Activated CD8-positive, alpha-beta T cell treated with anti-CD3 and anti-CD28 coated beads for 36 hours (primary cell): ENCODE measurements around the gene MYO10. TPM values are rescaled to one million over a fixed set of nuclear protein-coding genes. Genes with fewer than 3 reads are reported as not detected.
"Not testable (repeated sequence)": the region's sequence is repeated elsewhere in the genome, so short reads cannot be mapped to it uniquely, and the experiment has no call there.

Experiments
- ATAC-seq: fragments of 200-7000 bp; cut with Tn5 transposase; one replicate; pipeline ENCODE4 v1.10.0; 2021; ENCODE audit warnings: mild to moderate bottlenecking, moderate library complexity
- CTCF ChIA-PET: fragments of 350-600 bp; sonication (Branson Sonifier 250); formaldehyde crosslinking; loops from one replicate; lab custom pipeline; 2021; ENCODE audit warnings: antibody characterized with exemption; lab: Charles Lee
- POLR2A ChIA-PET: fragments of 350-600 bp; sonication (Branson Sonifier 250); formaldehyde crosslinking; loops from one replicate; lab custom pipeline; 2021; ENCODE audit warnings: antibody characterized with exemption; lab: Charles Lee
- DNase-seq: peaks from one replicate; pipeline ENCODE4 v3.0.0-alpha.2; 2020
- H3K27ac Mint-ChIP-seq: one replicate; pipeline ENCODE4 v1.8.0; 2021; ENCODE audit warnings: mild to moderate bottlenecking, mixed read lengths
- H3K27me3 Mint-ChIP-seq: one replicate; pipeline ENCODE4 v1.8.0; 2021; ENCODE audit warnings: mixed read lengths
- H3K36me3 Mint-ChIP-seq: one replicate; pipeline ENCODE4 v1.8.0; 2021; ENCODE audit warnings: low read depth, mixed read lengths
- H3K4me1 Mint-ChIP-seq: one replicate; pipeline ENCODE4 v1.8.0; 2021; ENCODE audit warnings: low read depth, mixed read lengths
- H3K4me3 Mint-ChIP-seq: one replicate; pipeline ENCODE4 v1.8.0; 2021; ENCODE audit warnings: mild to moderate bottlenecking, moderate library complexity, mixed read lengths
- H3K9me3 Mint-ChIP-seq: one replicate; pipeline ENCODE4 v1.8.0; 2021; ENCODE audit warnings: mixed read lengths
- CTCF ChIP-seq: fragments of 200-600 bp; IDR thresholded peaks from one replicate; pipeline ENCODE4 v1.8.0; 2022; ENCODE audit warnings: antibody characterized with exemption, mild to moderate bottlenecking
- intact Hi-C: fragments of 100-400 bp; cut with micrococcal nuclease; formaldehyde crosslinking; loops from one replicate; pipeline ENCODE4 v1.10.0; 2022
- total RNA-seq, 2 experiments: library from RNA; stranded (reverse); gene quantifications; one replicate each; pipeline ENCODE4 v1.2.3, GENCODE V29; 2021

Gene MYO10
- under 1 TPM in 1 of 2 experiments, not detected in 1; 0.09 TPM for total RNA-seq

DNA sequence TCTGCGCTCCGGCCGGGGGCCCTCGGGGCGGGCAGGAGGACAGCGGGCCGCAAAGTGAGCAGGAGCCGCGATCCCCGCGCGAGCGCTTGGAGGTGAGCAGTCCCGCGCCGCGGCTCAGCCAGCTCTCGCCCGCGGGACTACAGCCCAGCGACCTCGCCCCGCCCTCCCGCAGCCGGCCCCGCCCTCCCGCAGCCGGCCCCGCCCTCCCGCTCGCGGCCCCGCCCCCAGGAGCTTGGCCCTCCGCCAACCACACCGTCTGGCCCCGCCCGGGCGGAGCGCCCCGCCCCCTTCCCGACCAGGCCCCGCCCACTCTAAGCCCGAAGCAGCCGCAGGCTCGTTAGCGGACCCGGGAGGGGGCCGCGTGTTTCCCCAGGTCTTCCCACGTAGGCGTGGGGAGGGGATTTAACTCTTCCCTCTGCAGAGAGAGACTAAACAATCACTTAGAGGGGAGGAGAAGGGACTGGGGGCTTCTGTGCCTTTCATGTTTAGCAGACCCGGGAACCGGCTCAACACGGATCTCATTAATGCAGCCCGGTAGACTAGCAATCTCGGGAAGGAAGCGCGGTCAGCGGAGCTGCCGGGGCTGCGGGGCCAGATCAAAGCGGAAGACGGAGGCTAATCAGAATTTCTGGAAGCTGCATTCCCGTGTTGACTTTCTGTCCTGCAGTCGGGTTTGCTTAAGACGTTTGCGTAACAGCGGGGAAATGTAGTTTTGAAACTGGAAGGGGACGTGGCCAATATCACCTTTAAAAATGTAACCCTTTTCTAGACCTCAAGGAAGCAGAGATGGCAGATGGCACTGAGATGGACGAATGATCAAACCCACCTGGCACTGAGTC lies at the start of gene MYO10:
Gene MYO10, minus strand, starts transcription at position 139 of the 839 bp plus-strand sequence. CDS start 480 bp downstream, outside the sequence.
- peak; percentile 52 for DNase-seq
- H3K4me1 Mint-ChIP-seq, result peaks cover 13% of the 10 kb centered on the region
- intact Hi-C loops, result loop anchor here (10.0 kb wide), 1 partner anchor 142 kb away; no protein-coding TSS in a partner anchor
- H3K4me3 Mint-ChIP-seq, result peak within 1 kb of the TSS; percentile 68
- no peaks in the 10 kb centered on the region for H3K9me3 Mint-ChIP-seq
- no peak for TF ChIP-seq CTCF
- ChIA-PET POLR2A (no interaction called here), CTCF (no interaction called here)
- H3K36me3 Mint-ChIP-seq, result no peaks in the 10 kb centered on the region
- peaks cover 61% of the 10 kb centered on the region for H3K27me3 Mint-ChIP-seq
- H3K27ac Mint-ChIP-seq, result no peak within 1 kb of the TSS
- ATAC-seq, result peak; percentile 85

GRCh38 chr5:16985304-16985703 lies 49.2 kb upstream of the MYO10 start:
- intact Hi-C loops, H3K27ac Mint-ChIP-seq: not testable (repeated sequence)

DNA sequence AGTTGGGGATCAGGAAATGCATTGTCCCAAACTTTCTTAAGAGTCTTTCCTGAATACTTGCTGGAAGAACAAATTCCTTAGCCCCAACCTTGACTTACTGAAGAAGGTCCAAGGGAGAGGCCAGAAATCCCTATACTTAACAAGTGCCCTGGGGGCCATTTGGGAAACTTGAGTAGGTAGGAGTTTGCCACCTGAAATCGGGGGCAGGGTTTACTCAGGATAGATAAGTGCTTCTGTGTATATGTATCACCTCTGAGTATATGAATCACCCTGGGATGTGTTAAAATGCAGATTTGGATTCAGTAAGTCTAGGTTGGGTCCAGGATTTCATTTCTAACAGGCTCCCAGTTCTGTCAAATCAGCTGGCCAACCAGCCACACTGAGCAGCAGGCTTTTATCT lies 47.9 kb upstream of the MYO10 start:
- Mint-ChIP-seq H3K4me3 (no peak overlapping the region), H3K27me3 (peaks cover 2% of the 10 kb centered on the region), H3K27ac (no peak overlapping the region), H3K9me3 (no peaks in the 10 kb centered on the region), H3K36me3 (no peaks in the 10 kb centered on the region), H3K4me1 (no peaks in the 10 kb centered on the region)
- ATAC-seq (no peak), DNase-seq (no peak)
- ChIA-PET CTCF (no interaction called here), POLR2A (no interaction called here)
- TF ChIP-seq CTCF, result no peak
- intact Hi-C loops, result no loop called here

More at GRCh38 chr5:16985304-16985703, 49.2 kb upstream of the MYO10 start:
- DNase-seq, H3K36me3 Mint-ChIP-seq, CTCF ChIA-PET, ATAC-seq, H3K9me3 Mint-ChIP-seq, H3K4me3 Mint-ChIP-seq, H3K4me1 Mint-ChIP-seq, POLR2A ChIA-PET, H3K27me3 Mint-ChIP-seq: not testable (repeated sequence)

DNA sequence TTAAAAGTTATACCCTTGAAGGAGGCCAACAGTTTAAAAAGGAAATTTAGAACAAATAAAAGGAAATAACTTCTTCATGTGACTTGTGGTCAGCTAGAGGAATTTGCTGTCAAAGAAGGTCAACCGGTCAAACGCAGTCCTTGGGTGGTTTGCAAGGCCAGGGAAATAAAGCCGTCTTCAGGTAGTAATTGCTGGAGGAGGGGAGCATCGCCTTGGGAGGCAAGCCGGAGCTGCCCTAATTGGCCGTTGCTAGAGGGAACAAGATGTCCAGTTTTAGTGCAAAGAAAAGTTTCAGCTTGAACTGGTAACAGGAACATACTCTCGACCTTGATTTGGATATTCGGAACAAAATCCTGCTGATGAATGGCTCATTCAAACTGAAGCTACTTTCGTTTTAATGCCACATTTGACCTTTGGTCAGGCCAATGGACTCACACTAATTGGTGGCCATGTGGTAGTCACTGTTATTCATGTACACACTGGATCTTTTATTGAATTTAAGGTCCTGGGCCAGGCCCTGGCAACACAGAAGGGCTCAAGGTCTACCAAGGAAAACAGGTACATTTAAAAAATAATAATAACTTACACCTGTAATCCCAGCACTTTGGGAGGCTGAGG lies 47.0 kb upstream of the MYO10 start:
- Mint-ChIP-seq H3K27me3 (peaks cover 2% of the 10 kb centered on the region), H3K4me3 (no peak overlapping the region), H3K27ac (no peak overlapping the region), H3K4me1 (no peaks in the 10 kb centered on the region), H3K36me3 (no peaks in the 10 kb centered on the region), H3K9me3 (no peaks in the 10 kb centered on the region)
- intact Hi-C loops, result no loop called here
- DNase-seq (no peak), ATAC-seq (no peak)
- TF ChIP-seq CTCF, result no peak
- CTCF ChIA-PET, result interaction anchor here (1.3 kb wide), 1 partner anchor 150 kb away, joined by 3 read pairs; no protein-coding TSS in a partner anchor
- POLR2A ChIA-PET, result no interaction called here

GRCh38 chr5:16981700-16982099 lies 45.6 kb upstream of the MYO10 start:
- Mint-ChIP-seq H3K27me3 (peaks cover 2% of the 10 kb centered on the region), H3K9me3 (no peaks in the 10 kb centered on the region), H3K4me3 (no peak overlapping the region), H3K27ac (no peak overlapping the region), H3K36me3 (no peaks in the 10 kb centered on the region), H3K4me1 (no peaks in the 10 kb centered on the region)
- ATAC-seq, result no peak
- DNase-seq, result no peak
- POLR2A ChIA-PET, result no interaction called here
- CTCF ChIA-PET, result no interaction called here
- intact Hi-C loops, result no loop called here
- TF ChIP-seq CTCF, result no peak
